Keratinocyte (primary cell): Measurements from ENCODE around the gene RNF31. TPM values are rescaled to one million over a fixed set of nuclear protein-coding genes. Genes with fewer than 3 reads are reported as not detected.

Source experiments
- DNase-seq: peaks from one replicate; pipeline ENCODE4 v3.0.0-alpha.2; 2011; ENCODE audit warnings: low read depth, missing footprints, low spot score
- FAIRE-seq: peaks from 2 replicates; lab custom pipeline; 2011; peaks lifted over from hg19 to GRCh38; lab: Jason Lieb, UNC
- H2AFZ ChIP-seq: 2 replicates; pipeline ENCODE4 v1.6.0; 2012; ENCODE audit warnings: low read length, control low read depth, inconsistent platforms; ENCODE audit not compliant: control insufficient read depth
- H3K27ac ChIP-seq: 2 replicates; pipeline ENCODE4 v1.5.1; 2011; ENCODE audit warnings: low read length; ENCODE audit not compliant: control insufficient read depth, insufficient read depth
- H3K27me3 ChIP-seq: 3 replicates; pipeline ENCODE4 v1.6.0; 2011; ENCODE audit warnings: low read length; ENCODE audit not compliant: control insufficient read depth, insufficient read depth; ENCODE audit errors: extremely low read depth
- H3K36me3 ChIP-seq, 2 experiments: 2 replicates in 1 of 2; 3 replicates in 1 of 2; pipeline ENCODE4 v1.5.1; 2011; ENCODE audit warnings: low read length in 2 of 2, mild to moderate bottlenecking in 1 of 2; ENCODE audit not compliant: control insufficient read depth in 2 of 2, insufficient read depth in 2 of 2; ENCODE audit errors: extremely low read depth in 1 of 2
- H3K4me1 ChIP-seq: 3 replicates; pipeline ENCODE4 v1.5.1; 2011; ENCODE audit warnings: low read length; ENCODE audit not compliant: control insufficient read depth, insufficient read depth; ENCODE audit errors: extremely low read depth
- H3K4me2 ChIP-seq: 3 replicates; pipeline ENCODE4 v1.6.0; 2011; ENCODE audit warnings: low read depth, low read length; ENCODE audit not compliant: control insufficient read depth, insufficient read depth; ENCODE audit errors: extremely low read depth
- H3K4me3 ChIP-seq, 3 experiments: fragments of 200-600 bp in 1 of 3; sonication (generic) in 1 of 3; 2 replicates in 2 of 3; 3 replicates in 1 of 3; pipeline ENCODE4 v1.5.1; 2011 to 2016; ENCODE audit warnings: low read length in 3 of 3, mild to moderate bottlenecking in 3 of 3, control low read depth in 2 of 3, inconsistent platforms in 1 of 3, low read depth in 1 of 3, mixed read lengths in 1 of 3, mixed run types in 1 of 3, moderate library complexity in 1 of 3; ENCODE audit not compliant: control insufficient read depth in 2 of 3, insufficient read depth in 2 of 3; ENCODE audit errors: extremely low read depth in 1 of 3
- H3K79me2 ChIP-seq: 2 replicates; pipeline ENCODE4 v1.6.0; 2012; ENCODE audit warnings: low read length; ENCODE audit not compliant: control insufficient read depth, insufficient read depth
- H3K9ac ChIP-seq: 3 replicates; pipeline ENCODE4 v1.6.0; 2011; ENCODE audit warnings: low read length; ENCODE audit not compliant: control insufficient read depth, insufficient read depth; ENCODE audit errors: extremely low read depth
- H3K9me1 ChIP-seq: 3 replicates; pipeline ENCODE4 v1.6.0; 2011; ENCODE audit warnings: low read length; ENCODE audit not compliant: control insufficient read depth, insufficient read depth; ENCODE audit errors: extremely low read depth
- H3K9me3 ChIP-seq: 2 replicates; pipeline ENCODE4 v1.5.1; 2012; ENCODE audit warnings: low read depth, low read length; ENCODE audit not compliant: control insufficient read depth
- H4K20me1 ChIP-seq: 3 replicates; pipeline ENCODE4 v1.6.0; 2011; ENCODE audit warnings: low read length; ENCODE audit not compliant: control insufficient read depth, insufficient read depth; ENCODE audit errors: extremely low read depth
- EZH2 ChIP-seq: IDR thresholded peaks from one replicate; pipeline ENCODE4 v1.6.1; 2012; ENCODE audit warnings: inconsistent platforms, mild to moderate bottlenecking, low read length, moderate library complexity
- dilution Hi-C: fragments of 300-500 bp; cut with MboI; formaldehyde crosslinking; loops from one replicate; pipeline ENCODE4 v1.7.0; 2020; ENCODE audit warnings: low sequenced_read_pairs; ENCODE audit not compliant: extremely low pct_ligation_motif_present
- polyA plus RNA-seq, 5 experiments: library from polyadenylated mRNA; depleted of rRNA in 3 of 5; stranded (reverse) in 3 of 5; stranded (forward) in 1 of 5; unstranded in 1 of 5; fragments of >200 nt; gene quantifications; 1 replicate in 1 of 5; 2 replicates in 3 of 5; 3 replicates in 1 of 5; pipeline versions ENCODE4 v1.2.1 to v1.2.3, GENCODE V29; 2011 to 2012; ENCODE audit warnings: missing spikeins in 2 of 5, low read depth in 1 of 5, low replicate concordance in 1 of 5
- TF ChIP-seq, protein P1 (sequence below), 3 experiments: IDR thresholded peaks in 1 of 3; conservative IDR thresholded peaks in 1 of 3; optimal IDR thresholded peaks in 1 of 3; 2 replicates in 2 of 3; 3 replicates in 1 of 3; pipeline versions ENCODE3 to v1.5.1; 2011; ENCODE audit warnings: low read length in 3 of 3, mild to moderate bottlenecking in 3 of 3, moderate library complexity in 2 of 3, control low read depth in 1 of 3, inconsistent platforms in 1 of 3; ENCODE audit not compliant: insufficient read depth in 2 of 3; ENCODE audit errors: extremely low read depth in 1 of 3

The RNF31 gene
- polyA plus RNA-seq, 1 donor (not counting 4 experiments of a cell fraction or from before 2014, with no cell fraction given), result 17.4 TPM

DNA sequence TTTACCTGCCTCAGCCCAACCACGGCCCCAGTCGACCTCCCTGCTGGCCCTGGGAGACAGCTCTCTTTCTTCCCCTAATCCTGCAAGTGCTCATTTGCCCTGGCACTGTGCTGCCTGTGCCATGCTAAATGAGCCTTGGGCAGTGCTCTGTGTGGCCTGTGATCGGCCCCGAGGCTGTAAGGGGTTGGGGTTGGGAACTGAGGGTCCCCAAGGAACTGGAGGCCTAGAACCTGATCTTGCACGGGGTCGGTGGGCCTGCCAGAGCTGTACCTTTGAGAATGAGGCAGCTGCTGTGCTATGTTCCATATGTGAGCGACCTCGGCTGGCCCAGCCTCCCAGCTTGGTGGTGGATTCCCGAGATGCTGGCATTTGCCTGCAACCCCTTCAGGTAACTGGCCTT, 2.8 kb downstream of the RNF31 start:
- H3K4me2 ChIP-seq, result no peak overlapping the region
- no peak overlapping the region for H2AFZ ChIP-seq
- no peaks in the 10 kb centered on the region for H3K9me3 ChIP-seq
- peaks cover 29 to 42% of the 10 kb centered on the region in 2 experiments for H3K36me3 ChIP-seq
- DNase-seq (no peak), FAIRE-seq (no peak)
- dilution Hi-C loops, result no loop called here
- peaks cover 19% of the 10 kb centered on the region for H3K4me1 ChIP-seq
- H4K20me1 ChIP-seq, result no peaks in the 10 kb centered on the region
- H3K27ac ChIP-seq, result no peak overlapping the region
- no peak for TF ChIP-seq EZH2
- TF ChIP-seq, protein P1, sequence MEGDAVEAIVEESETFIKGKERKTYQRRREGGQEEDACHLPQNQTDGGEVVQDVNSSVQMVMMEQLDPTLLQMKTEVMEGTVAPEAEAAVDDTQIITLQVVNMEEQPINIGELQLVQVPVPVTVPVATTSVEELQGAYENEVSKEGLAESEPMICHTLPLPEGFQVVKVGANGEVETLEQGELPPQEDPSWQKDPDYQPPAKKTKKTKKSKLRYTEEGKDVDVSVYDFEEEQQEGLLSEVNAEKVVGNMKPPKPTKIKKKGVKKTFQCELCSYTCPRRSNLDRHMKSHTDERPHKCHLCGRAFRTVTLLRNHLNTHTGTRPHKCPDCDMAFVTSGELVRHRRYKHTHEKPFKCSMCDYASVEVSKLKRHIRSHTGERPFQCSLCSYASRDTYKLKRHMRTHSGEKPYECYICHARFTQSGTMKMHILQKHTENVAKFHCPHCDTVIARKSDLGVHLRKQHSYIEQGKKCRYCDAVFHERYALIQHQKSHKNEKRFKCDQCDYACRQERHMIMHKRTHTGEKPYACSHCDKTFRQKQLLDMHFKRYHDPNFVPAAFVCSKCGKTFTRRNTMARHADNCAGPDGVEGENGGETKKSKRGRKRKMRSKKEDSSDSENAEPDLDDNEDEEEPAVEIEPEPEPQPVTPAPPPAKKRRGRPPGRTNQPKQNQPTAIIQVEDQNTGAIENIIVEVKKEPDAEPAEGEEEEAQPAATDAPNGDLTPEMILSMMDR (optimal IDR thresholded peaks at IDR 0.05 in 1 of 3, IDR thresholded peaks at IDR 0.05 in 1 of 3, conservative IDR thresholded peaks at IDR 0.05 in 1 of 3; ENCODE audit: extremely low read depth in 1 of 3, insufficient read depth in 2 of 3, low read length in 3 of 3), result no peak
- H3K79me2 ChIP-seq, result peaks cover 49% of the 10 kb centered on the region
- H3K27me3 ChIP-seq, result no peaks in the 10 kb centered on the region
- no peak overlapping the region for H3K9ac ChIP-seq
- H3K9me1 ChIP-seq, result no peaks in the 10 kb centered on the region
- H3K4me3 ChIP-seq, result no peak overlapping the region

DNA sequence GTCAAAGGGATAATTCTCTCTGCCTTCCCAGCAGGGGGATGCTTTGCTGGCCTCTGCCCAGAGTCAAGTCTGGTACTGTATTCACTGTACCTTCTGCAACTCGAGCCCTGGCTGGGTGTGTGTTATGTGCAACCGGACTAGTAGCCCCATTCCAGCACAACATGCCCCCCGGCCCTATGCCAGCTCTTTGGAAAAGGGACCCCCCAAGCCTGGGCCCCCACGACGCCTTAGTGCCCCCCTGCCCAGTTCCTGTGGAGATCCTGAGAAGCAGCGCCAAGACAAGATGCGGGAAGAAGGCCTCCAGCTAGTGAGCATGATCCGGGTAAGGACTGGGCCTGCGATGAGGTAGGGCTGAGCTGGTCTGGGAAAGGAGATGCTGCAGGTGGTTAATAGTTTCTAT, 3.3 kb downstream of the RNF31 start:
- dilution Hi-C loops, result no loop called here
- Histone ChIP-seq H2AFZ (no peak overlapping the region), H3K9ac (no peak overlapping the region), H3K9me3 (no peaks in the 10 kb centered on the region), H3K4me2 (no peak overlapping the region), H3K27ac (no peak overlapping the region), H3K79me2 (peaks cover 44% of the 10 kb centered on the region), H4K20me1 (no peaks in the 10 kb centered on the region), H3K27me3 (no peaks in the 10 kb centered on the region), H3K9me1 (no peaks in the 10 kb centered on the region), H3K36me3 (peaks cover 34 to 48% of the 10 kb centered on the region in 2 experiments), H3K4me3 (no peak overlapping the region), H3K4me1 (peaks cover 14% of the 10 kb centered on the region)
- DNase-seq (no peak), FAIRE-seq (no peak)
- no peak for TF ChIP-seq EZH2
- TF ChIP-seq, protein P1 (optimal IDR thresholded peaks at IDR 0.05 in 1 of 3, IDR thresholded peaks at IDR 0.05 in 1 of 3, conservative IDR thresholded peaks at IDR 0.05 in 1 of 3; ENCODE audit: extremely low read depth in 1 of 3, insufficient read depth in 2 of 3, low read length in 3 of 3), result no peak
